Trophoblast cell (in vitro differentiated cells and primary cell): ENCODE data around the gene IKZF3.

Source experiments
- DNase-seq, 2 donors: peaks; one replicate each; pipeline ENCODE4 v3.0.0-alpha.2; 2016
- H2AFZ ChIP-seq: 2 replicates; pipeline ENCODE4 v1.6.1; 2013; ENCODE audit warnings: low read length, moderate library complexity, mild to moderate bottlenecking; ENCODE audit not compliant: insufficient read depth, poor library complexity
- H2AK5ac ChIP-seq: 2 replicates; pipeline ENCODE4 v1.6.1; 2013; ENCODE audit warnings: mild to moderate bottlenecking, low read length
- H2BK120ac ChIP-seq: 2 replicates; pipeline ENCODE4 v1.6.1; 2013; ENCODE audit warnings: low read length, mild to moderate bottlenecking, moderate library complexity; ENCODE audit not compliant: insufficient read depth, poor library complexity
- H2BK12ac ChIP-seq: 2 replicates; pipeline ENCODE4 v1.6.1; 2013; ENCODE audit warnings: mild to moderate bottlenecking, low read length, moderate library complexity
- H2BK5ac ChIP-seq: 2 replicates; pipeline ENCODE4 v1.6.1; 2013; ENCODE audit warnings: low read length, low read depth, moderate library complexity, mild to moderate bottlenecking; ENCODE audit not compliant: poor library complexity
- H3K14ac ChIP-seq: 2 replicates; pipeline ENCODE4 v1.6.1; 2013; ENCODE audit warnings: mild to moderate bottlenecking, low read length
- H3K18ac ChIP-seq: 2 replicates; pipeline ENCODE4 v1.6.1; 2013; ENCODE audit warnings: mild to moderate bottlenecking, low read length
- H3K23ac ChIP-seq: 2 replicates; pipeline ENCODE4 v1.6.1; 2013; ENCODE audit warnings: low read length
- H3K27ac ChIP-seq: 2 replicates; pipeline ENCODE4 v1.5.1; 2013; ENCODE audit warnings: low read depth, mild to moderate bottlenecking, inconsistent platforms, low read length, moderate library complexity
- H3K27me3 ChIP-seq: 2 replicates; pipeline ENCODE4 v1.6.1; 2013; ENCODE audit warnings: inconsistent platforms, mild to moderate bottlenecking, low read length, moderate library complexity; ENCODE audit not compliant: insufficient read depth
- H3K36me3 ChIP-seq, 2 experiments: 1 replicate in 1 of 2; 2 replicates in 1 of 2; pipeline ENCODE4 v1.6.1; 2013; ENCODE audit warnings: low read length in 2 of 2, mild to moderate bottlenecking in 2 of 2, moderate library complexity in 1 of 2; ENCODE audit not compliant: insufficient read depth in 2 of 2, control insufficient read depth in 1 of 2
- H3K4ac ChIP-seq: 2 replicates; pipeline ENCODE4 v1.6.1; 2013; ENCODE audit warnings: low read depth, mild to moderate bottlenecking, low read length, moderate library complexity
- H3K4me1 ChIP-seq, 2 experiments: 1 replicate in 1 of 2; 2 replicates in 1 of 2; pipeline ENCODE4 v1.6.1; 2013; ENCODE audit warnings: low read length in 2 of 2, mild to moderate bottlenecking in 2 of 2, moderate library complexity in 1 of 2; ENCODE audit not compliant: insufficient read depth in 2 of 2, control insufficient read depth in 1 of 2
- H3K4me2 ChIP-seq: 2 replicates; pipeline ENCODE4 v1.6.1; 2013; ENCODE audit warnings: inconsistent platforms, mild to moderate bottlenecking, low read length, moderate library complexity
- H3K4me3 ChIP-seq: 2 replicates; pipeline ENCODE4 v1.5.1; 2013; ENCODE audit warnings: mild to moderate bottlenecking, low read depth, low read length, inconsistent platforms
- H3K79me1 ChIP-seq: one replicate; pipeline ENCODE4 v1.6.1; 2013; ENCODE audit warnings: low read length
- H3K79me2 ChIP-seq: 2 replicates; pipeline ENCODE4 v1.6.1; 2013; ENCODE audit warnings: low read length, mild to moderate bottlenecking; ENCODE audit not compliant: control insufficient read depth, insufficient read depth, poor library complexity
- H3K9ac ChIP-seq: 2 replicates; pipeline ENCODE4 v1.6.1; 2013; ENCODE audit warnings: mild to moderate bottlenecking, low read length
- H3K9me3 ChIP-seq: 2 replicates; pipeline ENCODE4 v1.6.1; 2013; ENCODE audit warnings: low read depth, mild to moderate bottlenecking, control low read depth, inconsistent platforms, low read length; ENCODE audit not compliant: insufficient read depth
- H4K12ac ChIP-seq: 2 replicates; pipeline ENCODE4 v1.6.1; 2013; ENCODE audit warnings: low read depth, mild to moderate bottlenecking, low read length, moderate library complexity
- H4K8ac ChIP-seq: 2 replicates; pipeline ENCODE4 v1.6.1; 2013; ENCODE audit warnings: low read depth, mild to moderate bottlenecking, low read length, moderate library complexity
- H4K91ac ChIP-seq: one replicate; pipeline ENCODE4 v1.6.1; 2013; ENCODE audit warnings: low read depth, mild to moderate bottlenecking, low read length, moderate library complexity
- WGBS: extraction: QIAGEN DNeasy Blood & Tissue Kit; methylation state at CpG from one replicate; pipeline ENCODE4 v1.1.7; 2013; ENCODE audit warnings: missing lambda C conversion rate; ENCODE audit not compliant: insufficient read length, insufficient coverage; ENCODE audit errors: extremely low coverage; 5-methylcytosine and 5-hydroxymethylcytosine counted together

The IKZF3 gene

DNA sequence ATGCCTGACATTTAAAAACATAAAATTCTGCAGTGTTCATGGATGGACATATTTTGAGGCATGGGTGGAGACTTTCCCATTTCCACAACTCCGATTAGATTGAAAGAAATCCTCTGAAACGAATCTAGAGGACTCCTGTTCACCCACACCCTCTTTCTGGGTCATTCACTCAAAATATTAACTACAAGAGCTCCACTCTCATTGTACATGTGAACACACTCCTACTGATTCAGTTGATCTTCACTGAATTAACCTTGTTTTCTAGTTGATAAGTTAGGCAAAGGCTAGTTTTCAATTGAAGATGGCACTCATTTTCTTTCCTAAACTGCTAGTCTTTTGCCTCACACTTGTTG, 82.3 kb downstream of the IKZF3 start:
- H3K9ac ChIP-seq, result no peak overlapping the region
- H3K79me2 ChIP-seq, result no peaks in the 10 kb centered on the region
- no peak overlapping the region for H3K4ac ChIP-seq
- H3K27me3 ChIP-seq, result no peaks in the 10 kb centered on the region
- no peak overlapping the region for H3K14ac ChIP-seq
- no peak overlapping the region for H3K18ac ChIP-seq
- H3K9me3 ChIP-seq, result no peaks in the 10 kb centered on the region
- peak overlapping the region; percentile 15 for H3K27ac ChIP-seq
- no peak overlapping the region for H4K12ac ChIP-seq
- no peak overlapping the region for H3K23ac ChIP-seq
- H2AK5ac ChIP-seq, result no peak overlapping the region
- H3K4me2 ChIP-seq, result peak overlapping the region; percentile 52
- H4K8ac ChIP-seq, result no peak overlapping the region
- no peak overlapping the region for H2BK12ac ChIP-seq
- WGBS, result no CpG with 5 or more reads among the region's 2 CpGs
- H3K36me3 ChIP-seq, result no peaks in the 10 kb centered on the region
- peak overlapping the region; percentile 79 for H4K91ac ChIP-seq
- peaks cover 2% of the 10 kb centered on the region for H3K79me1 ChIP-seq
- H3K4me3 ChIP-seq, result no peak overlapping the region
- peaks cover 0 to 7% of the 10 kb centered on the region in 2 experiments for H3K4me1 ChIP-seq
- no peak overlapping the region for H2BK120ac ChIP-seq
- no peak overlapping the region for H2BK5ac ChIP-seq
- DNase-seq, result no peak
- no peak overlapping the region for H2AFZ ChIP-seq

DNA sequence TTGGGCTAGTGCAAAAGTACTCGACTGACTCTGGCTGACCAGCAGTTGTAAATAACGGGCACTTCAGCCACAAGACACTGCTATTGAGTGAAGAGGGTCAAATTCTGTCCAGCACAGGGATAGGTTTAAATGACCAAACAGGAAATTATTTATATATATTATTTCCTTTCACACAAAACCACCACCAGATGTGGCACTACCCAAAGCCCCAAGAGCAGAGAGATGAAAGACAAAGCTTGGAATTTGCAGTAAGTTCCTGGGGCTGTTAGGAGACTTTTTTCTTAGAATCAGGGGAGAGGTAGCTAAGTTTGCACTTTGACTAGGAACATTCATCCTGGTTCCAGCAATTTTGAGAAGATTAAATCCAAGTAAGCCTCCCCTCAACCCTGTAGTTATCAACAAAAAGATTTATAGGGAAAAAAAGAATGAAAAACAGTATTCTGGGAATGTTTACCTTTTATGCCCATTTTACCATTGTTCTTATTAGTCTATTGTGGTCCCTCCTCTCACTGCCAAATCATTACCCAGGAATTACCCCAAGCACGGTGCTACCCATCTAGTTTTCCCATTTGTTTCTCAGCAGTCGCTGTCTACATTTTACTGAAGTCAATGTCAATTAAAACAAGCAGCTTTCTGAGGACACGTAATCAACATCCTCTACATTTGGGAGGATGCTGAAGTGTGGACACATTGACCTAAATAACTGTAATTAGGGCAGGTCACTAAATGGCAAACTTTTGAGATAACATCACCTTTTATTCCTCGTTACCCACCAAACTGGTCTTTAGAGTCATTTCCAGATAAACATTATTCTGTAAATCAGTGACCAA, 82.9 kb downstream of the IKZF3 start:
- H3K79me2 ChIP-seq, result no peaks in the 10 kb centered on the region
- no peak overlapping the region for H2BK120ac ChIP-seq
- H2BK12ac ChIP-seq, result no peak overlapping the region
- H3K27me3 ChIP-seq, result no peaks in the 10 kb centered on the region
- H4K12ac ChIP-seq, result no peak overlapping the region
- no peak overlapping the region for H3K4me3 ChIP-seq
- H3K27ac ChIP-seq, result no peak overlapping the region
- no peak overlapping the region for H3K4me2 ChIP-seq
- no peak overlapping the region for H4K91ac ChIP-seq
- H3K79me1 ChIP-seq, result peaks cover 2% of the 10 kb centered on the region
- H3K18ac ChIP-seq, result no peak overlapping the region
- no peak overlapping the region for H3K4ac ChIP-seq
- H3K9ac ChIP-seq, result no peak overlapping the region
- H3K4me1 ChIP-seq, result peaks cover 0 to 7% of the 10 kb centered on the region in 2 experiments
- no peaks in the 10 kb centered on the region for H3K36me3 ChIP-seq
- no peak overlapping the region for H2BK5ac ChIP-seq
- DNase-seq, result peak in 1 of 2 donors; percentile 42
- no peak overlapping the region for H2AK5ac ChIP-seq
- H4K8ac ChIP-seq, result no peak overlapping the region
- H3K14ac ChIP-seq, result no peak overlapping the region
- H3K9me3 ChIP-seq, result no peaks in the 10 kb centered on the region
- WGBS, result no CpG with 5 or more reads among the region's 6 CpGs
- no peak overlapping the region for H3K23ac ChIP-seq
- no peak overlapping the region for H2AFZ ChIP-seq

DNA sequence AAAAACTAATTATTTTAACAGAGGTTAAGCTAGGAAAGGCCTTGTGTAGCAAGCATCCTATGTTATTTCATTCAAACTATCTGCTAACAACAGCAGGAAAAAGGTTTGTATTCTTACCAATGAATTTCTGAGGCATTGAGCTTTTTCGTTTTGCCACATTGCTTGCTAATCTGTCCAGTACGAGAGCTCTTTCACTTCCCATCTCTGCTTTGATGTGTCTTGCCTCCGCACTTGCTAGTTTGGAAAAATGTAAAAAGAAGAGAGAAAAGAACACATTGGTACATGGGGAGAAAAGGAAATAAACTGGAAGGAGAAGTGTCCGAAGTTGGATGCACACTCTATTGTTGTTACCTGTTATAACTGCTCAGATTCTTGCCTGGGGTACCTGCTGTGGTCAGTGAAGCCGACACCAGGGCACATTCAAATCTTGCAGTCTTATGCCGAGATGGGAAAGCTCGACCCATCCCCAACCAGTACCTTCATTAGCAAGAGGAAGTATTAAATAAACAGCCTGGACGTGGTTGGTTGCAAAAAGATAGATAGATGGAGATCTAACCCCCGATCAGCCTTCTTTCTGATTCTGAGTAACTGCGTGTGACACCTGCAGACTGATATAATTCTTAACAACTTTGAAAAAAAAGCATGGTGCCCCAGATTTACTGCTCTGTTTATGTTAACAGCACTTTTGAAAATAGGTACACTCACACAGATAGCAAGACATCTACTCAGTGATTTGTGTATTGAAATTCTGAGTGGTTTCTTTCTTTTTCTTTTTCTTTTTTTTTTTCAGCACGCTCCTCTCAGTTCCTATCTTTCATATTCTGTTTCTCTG, 86.4 kb downstream of the IKZF3 start:
- no CpG with 5 or more reads among the region's 11 CpGs for WGBS
- Histone ChIP-seq H3K4ac (no peak overlapping the region), H3K79me2 (no peaks in the 10 kb centered on the region), H4K91ac (no peak overlapping the region), H3K79me1 (peaks cover 2% of the 10 kb centered on the region), H3K9ac (no peak overlapping the region), H2BK5ac (no peak overlapping the region), H3K36me3 (no peaks in the 10 kb centered on the region), H2BK12ac (no peak overlapping the region), H3K4me1 (peaks cover 2 to 11% of the 10 kb centered on the region in 2 experiments), H4K8ac (no peak overlapping the region), H3K4me2 (no peak overlapping the region), H2AFZ (no peak overlapping the region), H3K27me3 (no peaks in the 10 kb centered on the region), H3K14ac (no peak overlapping the region), H4K12ac (no peak overlapping the region), H3K9me3 (no peaks in the 10 kb centered on the region), H3K27ac (no peak overlapping the region), H2BK120ac (no peak overlapping the region), H3K18ac (no peak overlapping the region), H3K4me3 (no peak overlapping the region), H3K23ac (no peak overlapping the region), H2AK5ac (no peak overlapping the region)
- DNase-seq, result no peak

DNA sequence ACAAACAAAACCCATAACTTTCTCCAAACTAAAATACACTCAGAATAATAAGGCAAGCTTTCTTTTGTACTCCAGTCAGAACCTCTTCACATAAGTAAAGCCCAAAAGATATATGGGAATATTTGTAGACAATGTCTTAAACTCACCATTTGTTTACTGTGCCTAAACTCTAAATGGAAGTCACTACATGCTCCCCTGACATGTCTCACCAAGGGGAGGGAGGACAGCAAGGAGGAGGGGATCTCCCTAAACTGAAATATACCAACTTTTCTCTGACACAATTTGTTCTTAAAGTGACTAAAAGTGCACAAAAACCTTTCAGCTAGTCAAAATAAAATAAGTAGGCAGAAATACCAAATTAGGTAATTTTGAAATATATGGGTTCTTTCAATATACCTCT, 87.9 kb downstream of the IKZF3 start:
- H3K27ac ChIP-seq, result no peak overlapping the region
- no peak overlapping the region for H4K8ac ChIP-seq
- no peak overlapping the region for H3K9ac ChIP-seq
- H3K4me3 ChIP-seq, result no peak overlapping the region
- H2BK5ac ChIP-seq, result no peak overlapping the region
- no peaks in the 10 kb centered on the region for H3K79me2 ChIP-seq
- H3K14ac ChIP-seq, result no peak overlapping the region
- no peak overlapping the region for H2AK5ac ChIP-seq
- no peak overlapping the region for H3K4ac ChIP-seq
- H4K91ac ChIP-seq, result no peak overlapping the region
- H3K27me3 ChIP-seq, result no peaks in the 10 kb centered on the region
- no peaks in the 10 kb centered on the region for H3K36me3 ChIP-seq
- no peak overlapping the region for H3K4me2 ChIP-seq
- H3K9me3 ChIP-seq, result no peaks in the 10 kb centered on the region
- peaks cover 2 to 4% of the 10 kb centered on the region in 2 experiments for H3K4me1 ChIP-seq
- H3K79me1 ChIP-seq, result no peaks in the 10 kb centered on the region
- H2BK120ac ChIP-seq, result no peak overlapping the region
- H3K23ac ChIP-seq, result no peak overlapping the region
- H2BK12ac ChIP-seq, result no peak overlapping the region
- no peak overlapping the region for H2AFZ ChIP-seq
- no peak for DNase-seq
- H4K12ac ChIP-seq, result no peak overlapping the region
- no peak overlapping the region for H3K18ac ChIP-seq
